KMS-11 (cell line): ENCODE results near the gene DBH.

Experiments
- H2AFZ ChIP-seq: fragments of 200-600 bp; sonication (generic); 2 replicates; pipeline ENCODE4 v1.6.1; 2016; ENCODE audit warnings: antibody characterized with exemption, mixed run types, low read depth
- H3K27ac ChIP-seq: fragments of 200-600 bp; sonication (generic); 2 replicates; pipeline ENCODE4 v1.6.1; 2016; ENCODE audit warnings: mild to moderate bottlenecking, mixed run types
- H3K27me3 ChIP-seq: fragments of 200-600 bp; sonication (generic); 2 replicates; pipeline ENCODE4 v1.6.1; 2017; ENCODE audit warnings: mild to moderate bottlenecking, low read depth, mixed run types, moderate library complexity; ENCODE audit not compliant: insufficient read depth
- H3K36me3 ChIP-seq: fragments of 200-600 bp; sonication (generic); 2 replicates; pipeline ENCODE4 v1.6.1; 2017; ENCODE audit warnings: mild to moderate bottlenecking, mixed run types; ENCODE audit not compliant: insufficient read depth
- H3K4me1 ChIP-seq: fragments of 200-600 bp; sonication (generic); 2 replicates; pipeline ENCODE4 v1.6.1; 2016; ENCODE audit warnings: mild to moderate bottlenecking, low read depth, mixed run types; ENCODE audit not compliant: poor library complexity, severe bottlenecking
- H3K4me2 ChIP-seq: fragments of 200-600 bp; sonication (generic); 2 replicates; pipeline ENCODE4 v1.7.0; 2016; ENCODE audit warnings: mild to moderate bottlenecking, mixed run types
- H3K4me3 ChIP-seq: fragments of 200-600 bp; sonication (generic); IDR thresholded peaks from 2 replicates; pipeline ENCODE4 v1.6.1; 2017; ENCODE audit warnings: low read depth, low read length, mixed read lengths; ENCODE audit not compliant: insufficient read depth
- H3K79me2 ChIP-seq: fragments of 200-600 bp; sonication (generic); 2 replicates; pipeline ENCODE4 v1.6.1; 2016; ENCODE audit warnings: low read depth, mixed run types; ENCODE audit not compliant: insufficient read depth
- H3K9ac ChIP-seq: fragments of 200-600 bp; sonication (generic); 2 replicates; pipeline ENCODE4 v1.6.1; 2016; ENCODE audit warnings: mild to moderate bottlenecking, mixed run types
- H4K20me1 ChIP-seq: fragments of 200-600 bp; sonication (generic); 2 replicates; pipeline ENCODE4 v1.6.1; 2016; ENCODE audit warnings: mild to moderate bottlenecking, mixed run types; ENCODE audit not compliant: insufficient read depth
- CTCF ChIP-seq: fragments of 200-600 bp; sonication (generic); conservative IDR thresholded peaks from 2 replicates; pipeline ENCODE4 v1.6.1; 2017; ENCODE audit warnings: low read depth, mild to moderate bottlenecking, antibody characterized with exemption, low read length, moderate library complexity, mixed read lengths

Gene DBH

GRCh38 chr9:133602277-133602676, 33.9 kb upstream of the DBH start:
- no peaks in the 10 kb centered on the region for H4K20me1 ChIP-seq
- H3K36me3 ChIP-seq, result no peaks in the 10 kb centered on the region
- peaks cover 55% of the 10 kb centered on the region for H3K27me3 ChIP-seq
- no peak overlapping the region for H3K4me2 ChIP-seq
- H3K9ac ChIP-seq, result no peak overlapping the region
- no peak overlapping the region for H3K4me3 ChIP-seq
- H3K79me2 ChIP-seq, result no peaks in the 10 kb centered on the region
- H3K27ac ChIP-seq, result no peak overlapping the region
- no peaks in the 10 kb centered on the region for H3K4me1 ChIP-seq
- no peak for TF ChIP-seq CTCF
- no peak overlapping the region for H2AFZ ChIP-seq

GRCh38 chr9:133603135-133603927, 32.8 kb upstream of the DBH start:
- no peaks in the 10 kb centered on the region for H3K4me1 ChIP-seq
- no peaks in the 10 kb centered on the region for H4K20me1 ChIP-seq
- peaks cover 63% of the 10 kb centered on the region for H3K27me3 ChIP-seq

DNA sequence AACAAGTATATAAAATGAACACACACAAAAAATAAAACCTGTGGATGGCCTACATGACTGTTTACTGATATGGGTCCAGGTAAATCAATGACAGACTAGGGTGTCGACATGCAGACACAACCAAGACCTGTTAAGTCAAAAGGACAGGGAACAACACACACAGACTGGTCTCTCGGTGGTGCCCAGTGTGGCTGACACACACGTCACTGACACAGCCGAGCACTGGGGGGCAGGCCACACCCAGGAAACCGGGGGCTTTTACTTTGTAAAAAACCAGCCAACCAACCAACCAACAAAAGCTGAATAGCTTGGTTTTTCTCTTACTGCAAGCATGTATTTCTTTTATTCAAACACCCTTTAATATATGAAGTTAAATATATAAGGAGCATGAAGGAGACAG, 31.9 kb upstream of the DBH start:
- Histone ChIP-seq H3K4me2 (no peak overlapping the region), H3K79me2 (no peaks in the 10 kb centered on the region), H2AFZ (no peak overlapping the region), H3K9ac (no peak overlapping the region), H4K20me1 (no peaks in the 10 kb centered on the region), H3K27me3 (peaks cover 63% of the 10 kb centered on the region), H3K4me3 (no peak overlapping the region), H3K27ac (no peak overlapping the region), H3K36me3 (no peaks in the 10 kb centered on the region), H3K4me1 (no peaks in the 10 kb centered on the region)
- no peak for TF ChIP-seq CTCF

More at GRCh38 chr9:133603135-133603927, 32.8 kb upstream of the DBH start:
- Histone ChIP-seq H3K4me3 (no peak overlapping the region), H3K9ac (no peak overlapping the region), H3K4me2 (no peak overlapping the region), H3K27ac (no peak overlapping the region), H2AFZ (no peak overlapping the region), H3K36me3 (no peaks in the 10 kb centered on the region), H3K79me2 (no peaks in the 10 kb centered on the region)
- TF ChIP-seq CTCF, result no peak

DNA sequence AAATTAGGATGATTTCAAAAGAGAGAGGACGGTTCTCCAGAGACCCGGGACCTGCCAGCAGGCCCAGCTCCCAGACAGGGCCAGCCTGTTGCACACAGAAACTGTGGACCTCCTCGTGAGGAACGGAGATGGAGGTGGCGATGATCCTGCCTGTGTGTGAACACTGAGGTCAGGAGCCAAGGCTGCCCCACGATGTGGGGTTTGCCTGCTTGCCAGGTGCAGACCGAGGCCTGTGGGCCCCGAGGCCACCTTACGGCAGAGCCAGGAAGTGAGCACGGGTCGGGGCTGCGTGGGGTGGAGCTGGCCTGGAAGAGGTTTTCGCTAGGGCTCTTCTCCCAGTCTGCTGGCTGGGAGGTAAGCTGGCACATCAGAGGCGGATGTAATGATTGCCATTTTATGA, 31.3 kb upstream of the DBH start:
- no peak overlapping the region for H3K27ac ChIP-seq
- no peaks in the 10 kb centered on the region for H3K36me3 ChIP-seq
- no peak overlapping the region for H3K9ac ChIP-seq
- H3K27me3 ChIP-seq, result peaks cover 66% of the 10 kb centered on the region
- no peaks in the 10 kb centered on the region for H3K4me1 ChIP-seq
- no peak overlapping the region for H3K4me2 ChIP-seq
- no peaks in the 10 kb centered on the region for H3K79me2 ChIP-seq
- H2AFZ ChIP-seq, result no peak overlapping the region
- H4K20me1 ChIP-seq, result no peaks in the 10 kb centered on the region
- no peak overlapping the region for H3K4me3 ChIP-seq
- no peak for TF ChIP-seq CTCF
